ENCODE measurements around the gene SLC40A1.

Gene SLC40A1

DNA sequence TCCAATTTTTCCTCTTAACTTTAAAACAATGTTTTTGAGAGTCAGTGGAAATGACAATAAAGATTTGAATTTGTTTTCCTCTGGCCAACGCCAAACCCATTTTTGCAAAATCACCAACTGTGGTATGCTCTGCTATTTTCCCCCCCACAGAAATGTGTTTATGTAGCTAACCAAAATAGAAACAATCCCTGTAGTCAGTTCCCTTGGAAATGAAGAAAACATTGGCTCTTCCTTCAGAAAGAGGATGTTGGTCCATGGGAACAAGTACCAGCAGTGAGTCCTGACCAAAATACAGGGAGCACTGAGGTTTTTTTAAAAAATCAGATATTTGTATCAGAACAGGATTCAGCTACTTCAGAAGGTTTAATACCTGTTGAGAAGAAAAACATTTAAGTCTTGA is 65.3 kb downstream of the SLC40A1 start:
- Histone ChIP-seq H3K27me3 (ENCODE audit: insufficient read depth, low read length, poor library complexity, severe bottlenecking) (no peaks in the 10 kb centered on the region), H3K4me3 (ENCODE audit: low read length, poor library complexity, severe bottlenecking) (no peak overlapping the region), H3F3A (ENCODE audit: low read depth) (no peaks in the 10 kb centered on the region), H3K79me2 (ENCODE audit: insufficient read depth, low read length) (no peaks in the 10 kb centered on the region), H3K9me3 (ENCODE audit: insufficient read depth, low read depth, low read length) (no peaks in the 10 kb centered on the region), H2AFZ (ENCODE audit: low read length) (no peak overlapping the region), H3K4me1 (ENCODE audit: insufficient read depth, low read length, poor library complexity, severe bottlenecking) (peaks cover 14% of the 10 kb centered on the region), H3K9ac (ENCODE audit: low read depth, low read length, poor library complexity, severe bottlenecking) (no peak overlapping the region), H4K20me1 (ENCODE audit: insufficient read depth, low read length, poor library complexity, severe bottlenecking) (no peaks in the 10 kb centered on the region), H3K36me3 (ENCODE audit: insufficient read depth, low read length) (no peaks in the 10 kb centered on the region), H3K9me2 (replicated peaks; ENCODE audit: low read depth, low read length) (no peaks in the 10 kb centered on the region), H3K4me2 (ENCODE audit: low read depth, low read length, poor library complexity, severe bottlenecking) (no peak overlapping the region)
- TF ChIP-seq CTCF (conservative IDR thresholded peaks at IDR 0.05; ENCODE audit: low read length) = no peak
- no peak for TF ChIP-seq EZH2phosphoT487 (IDR thresholded peaks at IDR 0.05; ENCODE audit: borderline replicate concordance)

DNA sequence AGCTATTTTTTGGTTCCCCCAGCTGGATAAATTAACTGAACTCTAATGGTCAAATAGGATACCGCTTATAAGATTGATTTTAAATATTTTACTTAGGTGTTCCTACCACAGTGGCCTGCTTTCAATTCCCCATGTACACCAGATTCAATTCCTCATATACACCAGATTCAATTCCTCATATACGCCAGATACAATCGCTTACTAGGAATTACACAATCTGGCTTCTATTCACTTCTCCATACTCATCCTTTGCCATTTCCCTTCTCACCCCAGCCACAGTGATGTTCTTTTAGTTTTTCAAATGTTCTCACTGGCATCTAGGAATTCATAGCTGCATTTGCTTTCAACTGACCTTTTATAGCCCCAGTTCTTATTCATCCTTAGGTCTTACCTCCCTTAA is 66.5 kb downstream of the SLC40A1 start:
- H3K4me1 ChIP-seq (ENCODE audit: insufficient read depth, low read length, poor library complexity, severe bottlenecking) = peaks cover 14% of the 10 kb centered on the region
- TF ChIP-seq EZH2phosphoT487 (IDR thresholded peaks at IDR 0.05; ENCODE audit: borderline replicate concordance) = no peak
- TF ChIP-seq CTCF (conservative IDR thresholded peaks at IDR 0.05; ENCODE audit: low read length) = no peak
- H3K36me3 ChIP-seq (ENCODE audit: insufficient read depth, low read length) = no peaks in the 10 kb centered on the region
- H3K4me3 ChIP-seq (ENCODE audit: low read length, poor library complexity, severe bottlenecking) = no peak overlapping the region
- H3F3A ChIP-seq (ENCODE audit: low read depth) = no peaks in the 10 kb centered on the region
- no peak overlapping the region for H2AFZ ChIP-seq (ENCODE audit: low read length)
- H3K9me2 ChIP-seq (replicated peaks; ENCODE audit: low read depth, low read length) = no peaks in the 10 kb centered on the region
- H3K9ac ChIP-seq (ENCODE audit: low read depth, low read length, poor library complexity, severe bottlenecking) = no peak overlapping the region
- no peaks in the 10 kb centered on the region for H3K27me3 ChIP-seq (ENCODE audit: insufficient read depth, low read length, poor library complexity, severe bottlenecking)
- no peaks in the 10 kb centered on the region for H4K20me1 ChIP-seq (ENCODE audit: insufficient read depth, low read length, poor library complexity, severe bottlenecking)
- no peaks in the 10 kb centered on the region for H3K9me3 ChIP-seq (ENCODE audit: insufficient read depth, low read depth, low read length)
- H3K4me2 ChIP-seq (ENCODE audit: low read depth, low read length, poor library complexity, severe bottlenecking) = no peak overlapping the region
- no peaks in the 10 kb centered on the region for H3K79me2 ChIP-seq (ENCODE audit: insufficient read depth, low read length)

DNA sequence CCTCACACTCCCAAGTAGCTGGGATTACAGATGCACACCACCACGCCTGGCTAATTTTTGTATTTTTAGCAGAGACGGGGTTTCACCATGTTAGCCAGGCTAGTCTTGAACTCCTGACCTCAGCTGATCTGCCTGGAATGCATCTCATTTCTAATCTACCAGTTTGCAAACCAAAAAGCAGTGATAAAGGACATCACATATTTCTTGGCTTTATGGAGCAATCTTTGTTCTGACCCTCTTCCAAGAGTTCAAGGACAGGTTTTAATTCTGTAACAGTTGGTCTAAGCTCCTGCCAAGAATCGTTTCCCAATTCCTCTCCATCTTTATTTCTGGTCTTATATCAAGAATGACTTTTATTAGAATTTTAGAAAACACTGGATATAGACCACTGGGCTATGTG is 67.7 kb downstream of the SLC40A1 start:
- Histone ChIP-seq H3K4me3 (ENCODE audit: low read length, poor library complexity, severe bottlenecking) (no peak overlapping the region), H2AFZ (ENCODE audit: low read length) (no peak overlapping the region), H3K27me3 (ENCODE audit: insufficient read depth, low read length, poor library complexity, severe bottlenecking) (no peaks in the 10 kb centered on the region), H3K36me3 (ENCODE audit: insufficient read depth, low read length) (no peaks in the 10 kb centered on the region), H3K9me2 (replicated peaks; ENCODE audit: low read depth, low read length) (no peaks in the 10 kb centered on the region), H3K79me2 (ENCODE audit: insufficient read depth, low read length) (no peaks in the 10 kb centered on the region), H3K4me1 (ENCODE audit: insufficient read depth, low read length, poor library complexity, severe bottlenecking) (peaks cover 14% of the 10 kb centered on the region), H3K9me3 (ENCODE audit: insufficient read depth, low read depth, low read length) (no peaks in the 10 kb centered on the region), H3F3A (ENCODE audit: low read depth) (no peaks in the 10 kb centered on the region), H4K20me1 (ENCODE audit: insufficient read depth, low read length, poor library complexity, severe bottlenecking) (no peaks in the 10 kb centered on the region), H3K4me2 (ENCODE audit: low read depth, low read length, poor library complexity, severe bottlenecking) (no peak overlapping the region), H3K9ac (ENCODE audit: low read depth, low read length, poor library complexity, severe bottlenecking) (no peak overlapping the region)
- TF ChIP-seq EZH2phosphoT487 (IDR thresholded peaks at IDR 0.05; ENCODE audit: borderline replicate concordance) = no peak
- no peak for TF ChIP-seq CTCF (conservative IDR thresholded peaks at IDR 0.05; ENCODE audit: low read length)
